ENCODE measurements around the gene LHX4. TPM values are rescaled to one million over a fixed set of nuclear protein-coding genes. Genes with fewer than 3 reads are reported as not detected.

The LHX4 gene
- total and polyA plus RNA-seq, 2 of the 13 experiments (the other 11 are each of a cell fraction or from before 2014, with no cell fraction given), result 0.03 to 0.07 TPM

DNA sequence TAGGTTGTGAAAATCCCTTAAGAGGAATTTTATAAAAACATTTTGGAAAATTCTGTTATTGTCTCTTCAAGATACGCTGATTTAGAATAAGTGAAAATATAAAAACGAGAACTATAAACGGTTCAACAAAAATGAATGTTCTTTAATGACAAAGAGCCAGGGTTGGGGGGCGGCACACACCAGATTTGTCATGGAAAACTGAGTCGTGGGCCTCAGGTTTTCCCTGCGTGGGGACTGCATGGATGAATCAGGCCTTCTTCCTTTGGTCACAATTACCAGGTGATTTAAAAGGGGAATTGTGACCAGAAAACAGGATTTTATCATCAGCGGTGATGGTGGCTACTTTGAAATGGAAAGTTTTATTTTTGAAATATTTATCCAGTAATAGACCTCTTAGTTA, 8.6 kb downstream of the LHX4 start (continued):
- TF ChIP-seq, protein P1, sequence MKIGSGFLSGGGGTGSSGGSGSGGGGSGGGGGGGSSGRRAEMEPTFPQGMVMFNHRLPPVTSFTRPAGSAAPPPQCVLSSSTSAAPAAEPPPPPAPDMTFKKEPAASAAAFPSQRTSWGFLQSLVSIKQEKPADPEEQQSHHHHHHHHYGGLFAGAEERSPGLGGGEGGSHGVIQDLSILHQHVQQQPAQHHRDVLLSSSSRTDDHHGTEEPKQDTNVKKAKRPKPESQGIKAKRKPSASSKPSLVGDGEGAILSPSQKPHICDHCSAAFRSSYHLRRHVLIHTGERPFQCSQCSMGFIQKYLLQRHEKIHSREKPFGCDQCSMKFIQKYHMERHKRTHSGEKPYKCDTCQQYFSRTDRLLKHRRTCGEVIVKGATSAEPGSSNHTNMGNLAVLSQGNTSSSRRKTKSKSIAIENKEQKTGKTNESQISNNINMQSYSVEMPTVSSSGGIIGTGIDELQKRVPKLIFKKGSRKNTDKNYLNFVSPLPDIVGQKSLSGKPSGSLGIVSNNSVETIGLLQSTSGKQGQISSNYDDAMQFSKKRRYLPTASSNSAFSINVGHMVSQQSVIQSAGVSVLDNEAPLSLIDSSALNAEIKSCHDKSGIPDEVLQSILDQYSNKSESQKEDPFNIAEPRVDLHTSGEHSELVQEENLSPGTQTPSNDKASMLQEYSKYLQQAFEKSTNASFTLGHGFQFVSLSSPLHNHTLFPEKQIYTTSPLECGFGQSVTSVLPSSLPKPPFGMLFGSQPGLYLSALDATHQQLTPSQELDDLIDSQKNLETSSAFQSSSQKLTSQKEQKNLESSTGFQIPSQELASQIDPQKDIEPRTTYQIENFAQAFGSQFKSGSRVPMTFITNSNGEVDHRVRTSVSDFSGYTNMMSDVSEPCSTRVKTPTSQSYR (CRISPR knock-in tag; IDR thresholded peaks at IDR 0.05; ENCODE audit: borderline replicate concordance), result no peak
- TF ChIP-seq ZBTB7B (CRISPR knock-in tag; IDR thresholded peaks at IDR 0.05), result no peak
- TF ChIP-seq RFXANK (CRISPR knock-in tag; IDR thresholded peaks at IDR 0.05), result no peak
- TF ChIP-seq ELF4 (CRISPR knock-in tag; IDR thresholded peaks at IDR 0.05; ENCODE audit: borderline replicate concordance), result no peak
- TF ChIP-seq SP4 (CRISPR knock-in tag; IDR thresholded peaks at IDR 0.05), result no peak
- TF ChIP-seq ZEB1 (IDR thresholded peaks at IDR 0.05; ENCODE audit: insufficient replicate concordance, low read depth), result no peak
- no peak for TF ChIP-seq ZNF251 (CRISPR knock-in tag; IDR thresholded peaks at IDR 0.05)
- no peak for TF ChIP-seq ZNF816 (CRISPR knock-in tag; IDR thresholded peaks at IDR 0.05; ENCODE audit: borderline replicate concordance)
- TF ChIP-seq CCDC6 (CRISPR knock-in tag; IDR thresholded peaks at IDR 0.05), result no peak
- no peak for TF ChIP-seq ZFP36L1 (CRISPR knock-in tag; IDR thresholded peaks at IDR 0.05)
- no peak for TF ChIP-seq DNMT1 (CRISPR knock-in tag; IDR thresholded peaks at IDR 0.05)
- TF ChIP-seq ARNT2 (CRISPR knock-in tag; IDR thresholded peaks at IDR 0.05; ENCODE audit: low read depth), result no peak
- TF ChIP-seq, protein P2, sequence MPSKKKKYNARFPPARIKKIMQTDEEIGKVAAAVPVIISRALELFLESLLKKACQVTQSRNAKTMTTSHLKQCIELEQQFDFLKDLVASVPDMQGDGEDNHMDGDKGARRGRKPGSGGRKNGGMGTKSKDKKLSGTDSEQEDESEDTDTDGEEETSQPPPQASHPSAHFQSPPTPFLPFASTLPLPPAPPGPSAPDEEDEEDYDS (CRISPR knock-in tag; IDR thresholded peaks at IDR 0.05), result no peak
- TF ChIP-seq PRPF4 (IDR thresholded peaks at IDR 0.05; ENCODE audit: low read depth, low read length, poor library complexity, severe bottlenecking), result no peak
